ENCODE results near the gene NOP9. TPM values are rescaled to one million over a fixed set of nuclear protein-coding genes. Genes with fewer than 3 reads are reported as not detected.

The NOP9 gene
- total RNA-seq, 6 experiments from 2014 or later: 25.4 to 31.1 (median 28.1) TPM

DNA sequence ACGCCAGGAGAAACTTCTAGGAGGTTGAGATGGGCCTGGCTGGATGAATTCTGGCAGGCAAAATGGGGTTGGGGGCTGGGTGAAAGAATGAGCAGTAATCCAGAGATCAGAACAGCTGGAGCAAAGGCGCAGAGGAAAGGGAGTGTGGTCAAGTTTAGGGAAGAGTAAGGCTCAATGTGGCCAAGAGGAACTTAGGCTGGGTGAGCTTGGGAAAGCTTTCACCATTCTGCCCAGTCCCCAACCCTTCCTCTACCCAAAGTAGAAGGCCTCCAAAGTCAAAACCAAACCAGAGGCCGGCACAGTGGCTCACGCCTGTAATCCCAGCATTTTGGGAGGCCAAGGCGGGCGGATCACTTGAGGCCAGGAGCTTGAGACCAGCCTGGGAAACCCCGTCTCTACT is 18.0 kb upstream of the NOP9 start:
- Mint-ChIP-seq H3K9me3 (no peaks in the 10 kb centered on the region), H3K4me3 (no peak overlapping the region), H3K36me3 (ENCODE audit: low read depth) (no peaks in the 10 kb centered on the region), H3K27me3 (ENCODE audit: insufficient read depth) (no peaks in the 10 kb centered on the region; the same call in 1 of the 2 replicates), H3K27ac (no peak overlapping the region), H3K4me1 (ENCODE audit: low read depth) (peaks cover 31% of the 10 kb centered on the region)
- TF ChIP-seq, protein P1, sequence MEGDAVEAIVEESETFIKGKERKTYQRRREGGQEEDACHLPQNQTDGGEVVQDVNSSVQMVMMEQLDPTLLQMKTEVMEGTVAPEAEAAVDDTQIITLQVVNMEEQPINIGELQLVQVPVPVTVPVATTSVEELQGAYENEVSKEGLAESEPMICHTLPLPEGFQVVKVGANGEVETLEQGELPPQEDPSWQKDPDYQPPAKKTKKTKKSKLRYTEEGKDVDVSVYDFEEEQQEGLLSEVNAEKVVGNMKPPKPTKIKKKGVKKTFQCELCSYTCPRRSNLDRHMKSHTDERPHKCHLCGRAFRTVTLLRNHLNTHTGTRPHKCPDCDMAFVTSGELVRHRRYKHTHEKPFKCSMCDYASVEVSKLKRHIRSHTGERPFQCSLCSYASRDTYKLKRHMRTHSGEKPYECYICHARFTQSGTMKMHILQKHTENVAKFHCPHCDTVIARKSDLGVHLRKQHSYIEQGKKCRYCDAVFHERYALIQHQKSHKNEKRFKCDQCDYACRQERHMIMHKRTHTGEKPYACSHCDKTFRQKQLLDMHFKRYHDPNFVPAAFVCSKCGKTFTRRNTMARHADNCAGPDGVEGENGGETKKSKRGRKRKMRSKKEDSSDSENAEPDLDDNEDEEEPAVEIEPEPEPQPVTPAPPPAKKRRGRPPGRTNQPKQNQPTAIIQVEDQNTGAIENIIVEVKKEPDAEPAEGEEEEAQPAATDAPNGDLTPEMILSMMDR (IDR thresholded peaks at IDR 0.05): no peak
- no peak for DNase-seq

DNA sequence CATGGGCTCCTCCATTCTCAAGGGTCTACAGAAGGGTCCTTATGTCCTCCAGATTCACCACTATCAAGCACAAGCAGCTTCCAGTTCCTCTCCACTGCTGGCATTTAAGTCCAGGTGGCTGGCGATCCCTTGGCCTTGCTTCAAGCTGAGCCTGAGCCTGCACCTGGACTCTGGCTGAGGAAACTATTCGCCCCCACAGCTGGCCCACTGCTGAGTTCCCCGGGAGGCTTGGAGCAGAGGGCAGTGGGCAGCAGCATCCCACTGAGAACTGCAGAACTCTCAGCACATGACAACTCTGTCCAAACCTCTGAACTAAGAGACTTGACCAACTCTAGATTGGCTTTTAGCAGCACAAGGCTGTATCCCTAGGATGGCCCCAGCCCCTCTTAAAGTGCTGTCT is 16.9 kb upstream of the NOP9 start:
- H3K36me3 Mint-ChIP-seq (ENCODE audit: low read depth): no peaks in the 10 kb centered on the region
- no peak overlapping the region for H3K27ac Mint-ChIP-seq

DNA sequence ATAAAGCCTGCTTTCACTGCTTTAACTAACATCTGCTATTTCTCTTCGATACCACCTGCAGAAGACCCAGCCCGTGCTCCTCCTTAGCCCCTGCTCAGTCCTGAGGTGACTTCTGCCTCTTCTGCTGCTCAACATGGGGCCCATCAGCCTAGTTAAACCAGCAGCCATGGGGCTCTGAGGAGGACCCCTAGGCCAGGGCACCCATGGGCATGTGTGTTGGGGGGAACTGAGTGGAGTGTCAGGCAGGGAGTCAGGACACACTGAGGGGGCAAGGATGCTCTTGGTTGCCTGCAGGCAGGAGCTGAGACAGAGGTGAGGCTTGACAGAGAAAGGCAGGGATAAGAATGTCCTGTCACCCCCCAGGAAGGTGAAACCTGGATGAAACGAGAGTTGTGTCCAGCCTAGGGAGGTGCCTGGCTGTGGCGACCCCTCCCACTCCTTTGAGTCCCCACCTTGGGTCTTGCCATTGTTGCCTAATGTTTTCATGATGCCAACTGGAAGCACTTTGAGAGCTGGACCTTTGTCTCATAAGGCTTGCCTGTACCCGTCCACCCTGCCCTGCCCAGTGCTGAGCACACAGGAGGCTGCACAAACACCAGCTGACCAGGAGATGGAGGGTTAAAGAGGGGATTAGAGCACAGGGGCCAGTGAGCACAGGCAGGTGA is 15.7 kb upstream of the NOP9 start:
- Mint-ChIP-seq H3K4me3 (no peak overlapping the region), H3K4me1 (ENCODE audit: low read depth) (peaks cover 23% of the 10 kb centered on the region), H3K36me3 (ENCODE audit: low read depth) (no peaks in the 10 kb centered on the region), H3K27me3 (ENCODE audit: insufficient read depth) (no peaks in the 10 kb centered on the region; the same call in 1 of the 2 replicates), H3K27ac (no peak overlapping the region), H3K9me3 (no peaks in the 10 kb centered on the region)
- DNase-seq: no peak
- TF ChIP-seq, protein P1 (IDR thresholded peaks at IDR 0.05): no peak

More for the DNA sequence above, 16.9 kb upstream of the NOP9 start:
- Mint-ChIP-seq H3K4me3 (no peak overlapping the region), H3K4me1 (ENCODE audit: low read depth) (peaks cover 31% of the 10 kb centered on the region), H3K9me3 (no peaks in the 10 kb centered on the region), H3K27me3 (ENCODE audit: insufficient read depth) (no peaks in the 10 kb centered on the region; the same call in 1 of the 2 replicates)
- DNase-seq: no peak
- TF ChIP-seq, protein P1 (IDR thresholded peaks at IDR 0.05): no peak

DNA sequence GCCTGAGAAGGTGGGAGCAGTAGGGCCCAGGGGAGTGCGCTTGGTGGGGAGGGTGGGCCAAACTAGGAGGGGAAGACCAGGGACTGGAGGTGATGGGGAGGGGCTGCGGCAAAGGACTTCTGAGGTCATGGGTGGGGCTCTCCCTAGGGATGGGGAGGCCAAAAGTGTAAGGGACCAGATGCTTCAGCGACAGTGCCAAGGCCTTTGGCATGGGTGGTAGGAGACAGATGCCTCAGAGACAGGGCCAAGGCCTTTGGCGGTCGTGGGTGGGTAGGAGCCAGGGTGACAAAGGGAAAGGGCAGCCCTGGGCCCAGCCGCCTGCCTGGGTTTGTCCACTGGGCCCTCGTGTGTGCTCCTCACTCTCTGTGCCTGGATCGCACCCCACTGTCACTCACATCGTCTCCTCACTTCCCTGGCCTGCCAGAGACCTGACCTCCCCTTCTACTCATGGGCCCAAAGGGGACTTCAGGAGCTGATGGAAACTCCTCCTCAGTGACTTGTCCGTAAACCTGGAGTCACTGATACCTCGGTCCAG is 15.1 kb upstream of the NOP9 start:
- Mint-ChIP-seq H3K27me3 (ENCODE audit: insufficient read depth) (no peaks in the 10 kb centered on the region; the same call in 1 of the 2 replicates), H3K36me3 (ENCODE audit: low read depth) (no peaks in the 10 kb centered on the region), H3K27ac (no peak overlapping the region), H3K9me3 (no peaks in the 10 kb centered on the region), H3K4me1 (ENCODE audit: low read depth) (peaks cover 16% of the 10 kb centered on the region; the same call in 1 of the 2 replicates), H3K4me3 (no peak overlapping the region)
- no peak for DNase-seq
- TF ChIP-seq, protein P1 (IDR thresholded peaks at IDR 0.05): no peak

DNA sequence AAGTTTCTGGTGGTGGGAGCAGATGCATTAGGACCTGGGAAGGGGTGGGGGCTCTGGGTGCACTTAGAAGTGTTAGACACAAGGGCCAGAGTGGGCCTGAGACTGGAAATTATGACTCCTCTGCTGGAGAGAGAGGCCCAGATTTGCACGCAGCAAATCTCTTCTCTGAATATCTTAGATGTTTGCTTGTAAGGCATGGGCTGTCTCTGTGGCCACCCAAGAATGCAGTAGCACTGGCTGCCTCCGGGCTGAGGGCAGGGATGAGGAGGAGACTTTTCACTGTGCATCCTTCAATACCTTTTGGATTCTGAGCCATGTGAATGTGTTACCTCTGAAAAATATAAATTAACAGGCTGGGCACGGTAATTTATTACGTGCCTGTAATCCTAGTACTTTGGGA is 14.3 kb upstream of the NOP9 start:
- peaks cover 14% of the 10 kb centered on the region; the same call in 1 of the 2 replicates for H3K4me1 Mint-ChIP-seq (ENCODE audit: low read depth)
- no peaks in the 10 kb centered on the region; the same call in 1 of the 2 replicates for H3K27me3 Mint-ChIP-seq (ENCODE audit: insufficient read depth)
- 0 out of 2 replicates have a peak overlapping the region, but pooled peaks have one; percentile 8 for H3K27ac Mint-ChIP-seq
- peaks cover 2% of the 10 kb centered on the region; the same call in 1 of the 2 replicates for H3K36me3 Mint-ChIP-seq (ENCODE audit: low read depth)
- DNase-seq: peak; percentile 20
- no peaks in the 10 kb centered on the region for H3K9me3 Mint-ChIP-seq
- H3K4me3 Mint-ChIP-seq: no peak overlapping the region
- TF ChIP-seq, protein P1 (IDR thresholded peaks at IDR 0.05): no peak
